NCI-H345 treated with DMSO at 0.1 percent for 48 hours (cell line): ENCODE results near the gene TBCK.

ENCODE experiments used
- DNase-seq: peaks from one replicate; lab custom pipeline; 2025; ENCODE audit not compliant: unreplicated experiment; lab: John Stamatoyannopoulos, UW

TBCK gene

GRCh38 chr4:106287353-106287969 lies 28.5 kb downstream of the TBCK start:
- no peak for DNase-seq

- no peak for DNase-seq
These were observed 29.4 kb downstream of the TBCK start for GRCh38 chr4:106286611-106287010.

GRCh38 chr4:106284227-106284626 lies 31.8 kb downstream of the TBCK start:
- no peak for DNase-seq

- no peak for DNase-seq
These were observed 38.8 kb downstream of the TBCK start for GRCh38 chr4:106277140-106277675.

GRCh38 chr4:106273831-106274230 lies 42.2 kb downstream of the TBCK start:
- no peak for DNase-seq

- DNase-seq = no peak
These were observed 45.3 kb downstream of the TBCK start for GRCh38 chr4:106270736-106271135.

GRCh38 chr4:106269711-106270110 lies 46.3 kb downstream of the TBCK start:
- DNase-seq = no peak

- DNase-seq = no peak
These were observed 47.2 kb downstream of the TBCK start for GRCh38 chr4:106268786-106269185.

GRCh38 chr4:106266201-106266600 lies 49.8 kb downstream of the TBCK start:
- DNase-seq = no peak

GRCh38 chr4:106264331-106264728 lies 51.7 kb downstream of the TBCK start:
- DNase-seq = no peak

- no peak for DNase-seq
These were observed 52.2 kb downstream of the TBCK start for GRCh38 chr4:106263594-106264330.

GRCh38 chr4:106261980-106262379 lies 54.0 kb downstream of the TBCK start:
- DNase-seq = no peak

GRCh38 chr4:106258145-106259045 lies 57.6 kb downstream of the TBCK start:
- no peak for DNase-seq

- no peak for DNase-seq
These were observed 59.8 kb downstream of the TBCK start for GRCh38 chr4:106256190-106256589.

GRCh38 chr4:106255195-106255594 lies 60.8 kb downstream of the TBCK start:
- no peak for DNase-seq

- DNase-seq = no peak
These were observed 62.5 kb downstream of the TBCK start for GRCh38 chr4:106253364-106254129.

- no peak for DNase-seq
These were observed 68.4 kb downstream of the TBCK start for GRCh38 chr4:106247600-106247999.

GRCh38 chr4:106246441-106246840 lies 69.6 kb downstream of the TBCK start:
- no peak for DNase-seq

GRCh38 chr4:106245176-106245575 lies 70.8 kb downstream of the TBCK start:
- no peak for DNase-seq

- DNase-seq = no peak
These were observed 75.3 kb downstream of the TBCK start for GRCh38 chr4:106240699-106241098.
